GM12892 (cell line): Measurements from ENCODE around the gene CABLES1.

ENCODE experiments used
- DNase-seq: peaks from one replicate; pipeline ENCODE4 v3.0.0; 2011; ENCODE audit not compliant: insufficient read length
- FAIRE-seq: peaks from 2 replicates; lab custom pipeline; 2011; peaks lifted over from hg19 to GRCh38; lab: Jason Lieb, UNC
- POLR2A ChIP-seq: IDR thresholded peaks from 2 replicates; pipeline ENCODE4 v1.6.1; 2011; ENCODE audit warnings: low read depth, low read length, control low read depth
- POLR2AphosphoS5 ChIP-seq: IDR thresholded peaks from 2 replicates; pipeline ENCODE4 v1.6.1; 2011; ENCODE audit warnings: low read depth, low read length, control low read depth
- TAF1 ChIP-seq: IDR thresholded peaks from 2 replicates; pipeline ENCODE4 v1.6.1; 2011; ENCODE audit warnings: low read depth, mild to moderate bottlenecking, control low read depth, low read length, borderline replicate concordance

The CABLES1 gene

GRCh38 chr18:23245461-23245860 is 110.2 kb downstream of the CABLES1 start:
- FAIRE-seq (no peak), DNase-seq (no peak)
- TF ChIP-seq TAF1, result no peak

GRCh38 chr18:23247331-23247730 is 112.0 kb downstream of the CABLES1 start:
- FAIRE-seq, result no peak
- TF ChIP-seq TAF1 (no peak), POLR2AphosphoS5 (no peak), POLR2A (no peak)
- no peak for DNase-seq

DNA sequence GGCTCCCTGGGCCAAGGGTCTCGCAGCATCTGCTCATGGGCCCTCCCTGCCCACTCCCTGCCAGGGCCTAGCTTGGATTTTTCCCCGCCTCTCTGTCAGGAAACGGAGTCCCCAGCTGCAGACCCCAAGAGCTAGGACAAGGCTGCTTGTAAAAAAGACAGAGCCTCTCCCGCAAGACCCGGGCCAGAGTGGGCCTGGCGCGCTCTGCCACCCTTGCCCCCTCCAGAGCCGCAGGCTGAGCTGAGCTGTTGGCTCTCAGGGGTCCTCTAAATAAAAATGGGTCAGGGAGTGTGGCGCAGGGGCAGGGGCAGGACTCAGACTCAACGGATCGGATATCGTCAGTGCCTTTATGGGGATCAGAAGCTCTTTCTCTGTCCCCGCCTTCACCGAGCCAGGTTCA is 112.6 kb downstream of the CABLES1 start:
- FAIRE-seq, result no peak
- TF ChIP-seq TAF1 (no peak), POLR2A (no peak), POLR2AphosphoS5 (no peak)
- DNase-seq, result no peak

- DNase-seq (no peak), FAIRE-seq (no peak)
- no peak for TF ChIP-seq POLR2AphosphoS5
- TF ChIP-seq TAF1, result no peak
- TF ChIP-seq POLR2A, result no peak
Observed at GRCh38 chr18:23248826-23249225, 113.5 kb downstream of the CABLES1 start.

- FAIRE-seq (no peak), DNase-seq (no peak)
- no peak for TF ChIP-seq TAF1
- TF ChIP-seq POLR2A, result no peak
- TF ChIP-seq POLR2AphosphoS5, result no peak
Observed at GRCh38 chr18:23249348-23249747, 114.1 kb downstream of the CABLES1 start.

- DNase-seq (no peak), FAIRE-seq (no peak)
- TF ChIP-seq TAF1 (no peak), POLR2A (no peak), POLR2AphosphoS5 (no peak)
Observed at GRCh38 chr18:23250893-23251656, 115.8 kb downstream of the CABLES1 start.

DNA sequence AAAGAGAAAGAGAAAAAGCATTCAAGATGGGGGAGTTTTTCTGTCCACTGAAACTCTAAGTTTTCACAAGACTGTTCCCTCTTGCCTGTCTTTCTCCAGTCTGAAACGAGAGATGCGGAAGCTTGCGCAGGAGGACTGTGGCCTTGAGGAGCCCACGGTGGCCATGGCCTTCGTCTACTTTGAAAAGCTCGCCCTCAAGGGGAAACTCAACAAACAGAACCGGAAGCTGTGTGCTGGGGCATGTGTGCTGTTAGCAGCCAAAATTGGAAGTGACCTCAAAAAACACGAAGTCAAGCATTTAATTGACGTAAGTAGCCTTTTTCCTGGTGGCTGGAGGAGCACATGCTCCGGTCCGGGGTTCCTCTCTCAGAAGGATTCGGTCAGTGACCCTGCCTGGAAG is 118.3 kb downstream of the CABLES1 start:
- TF ChIP-seq POLR2AphosphoS5, result no peak
- DNase-seq (no peak), FAIRE-seq (no peak)

GRCh38 chr18:23257137-23257536 is 121.9 kb downstream of the CABLES1 start:
- no peak for DNase-seq
- no peak for FAIRE-seq
- TF ChIP-seq POLR2A (no peak), TAF1 (no peak), POLR2AphosphoS5 (no peak)

- FAIRE-seq (no peak), DNase-seq (no peak)
- TF ChIP-seq TAF1 (no peak), POLR2A (no peak), POLR2AphosphoS5 (no peak)
Observed at GRCh38 chr18:23257686-23258565, 122.6 kb downstream of the CABLES1 start.

- FAIRE-seq, result peak; percentile 27
- TF ChIP-seq POLR2AphosphoS5, result no peak
- TF ChIP-seq POLR2A, result no peak
- TF ChIP-seq TAF1, result no peak
- DNase-seq, result no peak
Observed at GRCh38 chr18:23258566-23259469, 123.5 kb downstream of the CABLES1 start.
